GM12873 (cell line): ENCODE measurements around the gene RAB3GAP1.

Source experiments
- TF ChIP-seq, protein P1 (sequence below): IDR thresholded peaks from 2 replicates; pipeline ENCODE4 v1.5.1; 2012; ENCODE audit warnings: low read depth, mild to moderate bottlenecking, moderate library complexity, low read length, control low read depth; ENCODE audit not compliant: insufficient read depth; ENCODE audit errors: missing control alignments

Gene RAB3GAP1

GRCh38 chr2:135021618-135022017 lies 30.5 kb upstream of the RAB3GAP1 start:
- TF ChIP-seq, protein P1, sequence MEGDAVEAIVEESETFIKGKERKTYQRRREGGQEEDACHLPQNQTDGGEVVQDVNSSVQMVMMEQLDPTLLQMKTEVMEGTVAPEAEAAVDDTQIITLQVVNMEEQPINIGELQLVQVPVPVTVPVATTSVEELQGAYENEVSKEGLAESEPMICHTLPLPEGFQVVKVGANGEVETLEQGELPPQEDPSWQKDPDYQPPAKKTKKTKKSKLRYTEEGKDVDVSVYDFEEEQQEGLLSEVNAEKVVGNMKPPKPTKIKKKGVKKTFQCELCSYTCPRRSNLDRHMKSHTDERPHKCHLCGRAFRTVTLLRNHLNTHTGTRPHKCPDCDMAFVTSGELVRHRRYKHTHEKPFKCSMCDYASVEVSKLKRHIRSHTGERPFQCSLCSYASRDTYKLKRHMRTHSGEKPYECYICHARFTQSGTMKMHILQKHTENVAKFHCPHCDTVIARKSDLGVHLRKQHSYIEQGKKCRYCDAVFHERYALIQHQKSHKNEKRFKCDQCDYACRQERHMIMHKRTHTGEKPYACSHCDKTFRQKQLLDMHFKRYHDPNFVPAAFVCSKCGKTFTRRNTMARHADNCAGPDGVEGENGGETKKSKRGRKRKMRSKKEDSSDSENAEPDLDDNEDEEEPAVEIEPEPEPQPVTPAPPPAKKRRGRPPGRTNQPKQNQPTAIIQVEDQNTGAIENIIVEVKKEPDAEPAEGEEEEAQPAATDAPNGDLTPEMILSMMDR, result no peak

- TF ChIP-seq, protein P1, result no peak
These were observed 28.9 kb upstream of the RAB3GAP1 start for GRCh38 chr2:135022952-135023880.

- TF ChIP-seq, protein P1, result no peak
These were observed 28.1 kb upstream of the RAB3GAP1 start for GRCh38 chr2:135023886-135024485.

- TF ChIP-seq, protein P1, result no peak
These were observed 22.5 kb upstream of the RAB3GAP1 start for GRCh38 chr2:135029481-135030134.

DNA sequence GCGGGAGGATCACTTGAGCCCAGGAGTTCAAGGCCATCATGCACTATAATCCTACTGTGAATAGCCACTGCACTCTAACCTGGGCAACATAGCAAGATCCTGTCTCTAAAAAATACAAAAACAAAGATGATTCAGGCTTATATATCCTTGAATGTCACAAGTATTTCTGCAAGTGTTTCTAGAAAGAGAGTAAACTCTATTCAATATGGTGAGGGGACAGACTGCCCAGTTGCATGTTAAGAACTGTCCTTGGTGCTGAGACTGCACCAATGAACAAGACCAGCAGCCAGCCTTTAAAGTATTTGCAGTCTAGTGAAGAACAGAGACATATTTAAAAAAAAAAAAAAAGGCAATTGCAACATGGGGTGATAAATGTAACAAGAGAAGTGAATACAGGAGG lies 21.3 kb upstream of the RAB3GAP1 start:
- TF ChIP-seq, protein P1, result no peak

GRCh38 chr2:135037831-135038230 lies 14.3 kb upstream of the RAB3GAP1 start:
- TF ChIP-seq, protein P1, result no peak

- TF ChIP-seq, protein P1, result peak; percentile 67
These were observed 8.7 kb upstream of the RAB3GAP1 start for GRCh38 chr2:135043345-135043744.
